Nephron (organoid): ENCODE measurements around the gene TFF2.

Experiments used
- H3K27ac Mint-ChIP-seq, 3 experiments: 2 replicates each; pipeline ENCODE4 v1.8.0; 2020; ENCODE audit warnings: mixed read lengths in 3 of 3, mild to moderate bottlenecking in 2 of 3, moderate library complexity in 1 of 3
- H3K27me3 Mint-ChIP-seq: 2 replicates; pipeline ENCODE4 v1.8.0; 2021; ENCODE audit warnings: low read depth, mild to moderate bottlenecking, moderate library complexity, mixed read lengths
- H3K36me3 Mint-ChIP-seq: 2 replicates; pipeline ENCODE4 v1.8.0; 2020; ENCODE audit warnings: low read depth, mixed read lengths
- H3K4me1 Mint-ChIP-seq: 2 replicates; pipeline ENCODE4 v1.8.0; 2020; ENCODE audit warnings: mixed read lengths
- H3K4me3 Mint-ChIP-seq, 3 experiments: 2 replicates each; pipeline ENCODE4 v1.8.0; 2020; ENCODE audit warnings: mild to moderate bottlenecking in 3 of 3, mixed read lengths in 3 of 3, moderate library complexity in 2 of 3
- H3K9me3 Mint-ChIP-seq: 2 replicates; pipeline ENCODE4 v1.8.0; 2020; ENCODE audit warnings: mixed read lengths
- CTCF ChIP-seq, 3 experiments: fragments of 200-600 bp; sonication (generic); IDR thresholded peaks; one replicate each; pipeline ENCODE4 v1.5.0; 2021; ENCODE audit warnings: antibody characterized with exemption in 3 of 3; ENCODE audit not compliant: unreplicated experiment in 3 of 3

TFF2 gene

GRCh38 chr21:42332557-42333317, 18.1 kb downstream of the TFF2 start:
- H3K36me3 Mint-ChIP-seq = no peaks in the 10 kb centered on the region
- no peak for TF ChIP-seq CTCF (IDR thresholded peaks at IDR 0.05; ENCODE audit: unreplicated experiment in 3 of 3)
- no peak overlapping the region for H3K27ac Mint-ChIP-seq
- H3K4me1 Mint-ChIP-seq = peaks cover 2% of the 10 kb centered on the region
- H3K4me3 Mint-ChIP-seq = no peak overlapping the region
- H3K9me3 Mint-ChIP-seq = peaks cover 25% of the 10 kb centered on the region
- H3K27me3 Mint-ChIP-seq = peaks cover 42% of the 10 kb centered on the region

GRCh38 chr21:42331660-42332059, 19.1 kb downstream of the TFF2 start:
- Mint-ChIP-seq H3K4me1 (no peaks in the 10 kb centered on the region), H3K27ac (no peak overlapping the region)

GRCh38 chr21:42330380-42331371, 20.1 kb downstream of the TFF2 start:
- Mint-ChIP-seq H3K36me3 (no peaks in the 10 kb centered on the region), H3K4me3 (no peak overlapping the region), H3K9me3 (peaks cover 26% of the 10 kb centered on the region), H3K4me1 (no peaks in the 10 kb centered on the region), H3K27ac (no peak overlapping the region), H3K27me3 (peaks cover 32% of the 10 kb centered on the region)
- TF ChIP-seq CTCF (IDR thresholded peaks at IDR 0.05; ENCODE audit: unreplicated experiment in 3 of 3) = no peak

More at GRCh38 chr21:42331660-42332059, 19.1 kb downstream of the TFF2 start:
- no peak overlapping the region for H3K4me3 Mint-ChIP-seq
- peaks cover 25% of the 10 kb centered on the region for H3K9me3 Mint-ChIP-seq
- no peaks in the 10 kb centered on the region for H3K36me3 Mint-ChIP-seq
- no peak for TF ChIP-seq CTCF (IDR thresholded peaks at IDR 0.05; ENCODE audit: unreplicated experiment in 3 of 3)
- peaks cover 39% of the 10 kb centered on the region for H3K27me3 Mint-ChIP-seq

GRCh38 chr21:42324896-42325295, 25.9 kb downstream of the TFF2 start:
- no peak for TF ChIP-seq CTCF (IDR thresholded peaks at IDR 0.05; ENCODE audit: unreplicated experiment in 3 of 3)
- H3K36me3 Mint-ChIP-seq = no peaks in the 10 kb centered on the region
- peaks cover 8% of the 10 kb centered on the region for H3K27me3 Mint-ChIP-seq
- no peaks in the 10 kb centered on the region for H3K4me1 Mint-ChIP-seq
- peaks cover 16% of the 10 kb centered on the region for H3K9me3 Mint-ChIP-seq
- H3K27ac Mint-ChIP-seq = no peak overlapping the region
- no peak overlapping the region for H3K4me3 Mint-ChIP-seq

GRCh38 chr21:42321845-42322244, 28.9 kb downstream of the TFF2 start:
- no peak for TF ChIP-seq CTCF (IDR thresholded peaks at IDR 0.05; ENCODE audit: unreplicated experiment in 3 of 3)
- Mint-ChIP-seq H3K27me3 (peaks cover 4% of the 10 kb centered on the region), H3K27ac (no peak overlapping the region), H3K4me3 (no peak overlapping the region), H3K36me3 (no peaks in the 10 kb centered on the region), H3K9me3 (peaks cover 9% of the 10 kb centered on the region), H3K4me1 (no peaks in the 10 kb centered on the region)
